HG02623 (cell line): ENCODE results near the gene KCNJ14.

Source experiments
- ATAC-seq: cut with Tn5 transposase; IDR thresholded peaks from one replicate; pipeline ENCODE4 v1.9.1; 2021; ENCODE audit warnings: moderate library complexity; ENCODE audit not compliant: unreplicated experiment

KCNJ14 gene

GRCh38 chr19:48469934-48470680, 14.7 kb downstream of the KCNJ14 start:
- no peak for ATAC-seq

- no peak for ATAC-seq
These were observed 15.5 kb downstream of the KCNJ14 start for GRCh38 chr19:48470856-48471255.

- ATAC-seq, result no peak
These were observed 16.5 kb downstream of the KCNJ14 start for GRCh38 chr19:48471836-48472235.

- ATAC-seq, result no peak
These were observed 18.0 kb downstream of the KCNJ14 start for GRCh38 chr19:48473161-48473966.

- ATAC-seq, result no peak
These were observed 18.8 kb downstream of the KCNJ14 start for GRCh38 chr19:48474084-48474592.

- no peak for ATAC-seq
These were observed 20.1 kb downstream of the KCNJ14 start for GRCh38 chr19:48475369-48476068.

GRCh38 chr19:48476176-48476575, 20.8 kb downstream of the KCNJ14 start:
- no peak for ATAC-seq

- no peak for ATAC-seq
These were observed 21.8 kb downstream of the KCNJ14 start for GRCh38 chr19:48477067-48477685.

- no peak for ATAC-seq
These were observed 22.4 kb downstream of the KCNJ14 start for GRCh38 chr19:48477698-48478338.

- ATAC-seq, result no peak
These were observed 23.2 kb downstream of the KCNJ14 start for GRCh38 chr19:48478339-48479256.

- no peak for ATAC-seq
These were observed 24.3 kb downstream of the KCNJ14 start for GRCh38 chr19:48479686-48480085.

GRCh38 chr19:48480183-48480557, 24.8 kb downstream of the KCNJ14 start:
- no peak for ATAC-seq

- no peak for ATAC-seq
These were observed 25.5 kb downstream of the KCNJ14 start for GRCh38 chr19:48480558-48481500.

- no peak for ATAC-seq
These were observed 26.7 kb downstream of the KCNJ14 start for GRCh38 chr19:48481846-48482639.

- ATAC-seq, result no peak
These were observed 27.9 kb downstream of the KCNJ14 start for GRCh38 chr19:48483301-48483700.

- ATAC-seq, result no peak
These were observed 29.0 kb downstream of the KCNJ14 start for GRCh38 chr19:48484247-48484893.
